OCI-LY7 (cell line): ENCODE measurements around the gene MTM1. TPM values are rescaled to one million over a fixed set of nuclear protein-coding genes. Genes with fewer than 3 reads are reported as not detected.

ENCODE experiments used
- BruUV-seq: library from RNA; stranded (reverse); fragments of 400-500 nt; replicated peaks from 2 replicates; lab custom pipeline; 2021; lab: Mats Ljungman, UMichigan
- CTCF ChIA-PET: fragments of 300-600 bp; sonication (Branson Sonifier 250); formaldehyde crosslinking; loops from one replicate; lab custom pipeline; 2022; ENCODE audit warnings: antibody characterized with exemption; ENCODE audit not compliant: unreplicated experiment; lab: Charles Lee
- POLR2A ChIA-PET: fragments of 300-600 bp; sonication (Branson Sonifier 250); formaldehyde crosslinking; loops from one replicate; lab custom pipeline; 2022; ENCODE audit warnings: antibody characterized with exemption; lab: Charles Lee
- DNase-seq: peaks from one replicate; pipeline ENCODE4 v3.0.0-alpha.2; 2015; ENCODE audit warnings: low spot score
- H2AFZ ChIP-seq: fragments of 200-600 bp; sonication (generic), shearing (Covaris generic); 2 replicates; pipeline ENCODE4 v1.6.1; 2014; ENCODE audit warnings: mild to moderate bottlenecking, antibody characterized with exemption, low read length, moderate library complexity
- H3K27ac ChIP-seq: fragments of 200-600 bp; sonication (generic); 2 replicates; pipeline ENCODE4 v1.5.1; 2014; ENCODE audit warnings: mixed run types, low read depth, mild to moderate bottlenecking, moderate library complexity, low read length, inconsistent platforms; ENCODE audit not compliant: poor library complexity, severe bottlenecking
- H3K36me3 ChIP-seq: fragments of 200-600 bp; sonication (generic); 2 replicates; pipeline ENCODE4 v1.6.1; 2014; ENCODE audit warnings: mild to moderate bottlenecking, antibody characterized with exemption, low read length, moderate library complexity, mixed read lengths; ENCODE audit not compliant: insufficient read depth
- H3K4me1 ChIP-seq: fragments of 200-600 bp; sonication (generic); 2 replicates; pipeline ENCODE4 v1.5.1; 2014; ENCODE audit warnings: mild to moderate bottlenecking, low read length; ENCODE audit not compliant: insufficient read depth, poor library complexity, severe bottlenecking
- H3K4me2 ChIP-seq: fragments of 200-600 bp; sonication (generic); 2 replicates; pipeline ENCODE4 v1.6.1; 2014; ENCODE audit warnings: mild to moderate bottlenecking, low read length
- H3K4me3 ChIP-seq: fragments of 200-600 bp; sonication (generic); 2 replicates; pipeline ENCODE4 v1.5.1; 2014; ENCODE audit warnings: mild to moderate bottlenecking, low read depth, low read length; ENCODE audit not compliant: poor library complexity, severe bottlenecking
- H3K79me2 ChIP-seq: fragments of 200-600 bp; sonication (generic); 2 replicates; pipeline ENCODE4 v1.6.1; 2016; ENCODE audit warnings: low read depth, mild to moderate bottlenecking, low read length, moderate library complexity, mixed read lengths; ENCODE audit not compliant: insufficient read depth
- H3K9me2 ChIP-seq: fragments of 200-600 bp; sonication (generic); 2 replicates; pipeline ENCODE4 v1.6.1; 2016; ENCODE audit warnings: mild to moderate bottlenecking, low read length, mixed read lengths; ENCODE audit not compliant: insufficient read depth
- H3K9me3 ChIP-seq: fragments of 200-600 bp; sonication (generic); 2 replicates; pipeline ENCODE4 v1.6.1; 2014; ENCODE audit warnings: mild to moderate bottlenecking, mixed run types, low read length, mixed read lengths
- H4K20me1 ChIP-seq: fragments of 200-600 bp; sonication (generic); 2 replicates; pipeline ENCODE4 v1.6.1; 2014; ENCODE audit warnings: mild to moderate bottlenecking, antibody characterized with exemption, low read length, moderate library complexity, mixed read lengths; ENCODE audit not compliant: insufficient read depth
- CTCF ChIP-seq: fragments of 200-600 bp; sonication (generic); conservative IDR thresholded peaks from 2 replicates; pipeline ENCODE4 v1.5.1; 2014; ENCODE audit warnings: mild to moderate bottlenecking, antibody characterized with exemption, low read length, moderate library complexity, mixed read lengths
- EZH2phosphoT487 ChIP-seq: fragments of 200-600 bp; sonication (generic); IDR thresholded peaks from 2 replicates; pipeline ENCODE4 v1.6.1; 2018; ENCODE audit warnings: low read depth, borderline replicate concordance, mild to moderate bottlenecking, mixed run types, antibody characterized with exemption, low read length, moderate library complexity, mixed read lengths
- intact Hi-C: fragments of 100-400 bp; cut with micrococcal nuclease; formaldehyde crosslinking; loops from one replicate; pipeline ENCODE4 v1.10.0; 2022; ENCODE audit not compliant: unreplicated experiment
- total RNA-seq, 2 experiments: library from RNA; depleted of rRNA in 1 of 2; stranded (reverse); fragments of >200 nt in 1 of 2; shearing (Covaris generic) in 1 of 2; gene quantifications; 2 replicates each; pipeline ENCODE4 v1.2.3, GENCODE V29; 2014 to 2022

Gene MTM1
- total RNA-seq, 2 experiments from 2014 or later = 6.0 to 19.7 TPM

GRCh38 chrX:150642423-150642822, 74.0 kb downstream of the MTM1 start:
- intact Hi-C loops = no loop called here
- DNase-seq = no peak
- POLR2A ChIA-PET = no interaction called here

GRCh38 chrX:150643271-150643670, 74.8 kb downstream of the MTM1 start:
- Histone ChIP-seq H3K4me1 (no peaks in the 10 kb centered on the region), H3K36me3 (no peaks in the 10 kb centered on the region), H3K9me2 (no peaks in the 10 kb centered on the region), H3K4me2 (no peak overlapping the region), H4K20me1 (no peaks in the 10 kb centered on the region), H3K9me3 (no peaks in the 10 kb centered on the region), H3K4me3 (no peak overlapping the region), H2AFZ (no peak overlapping the region), H3K79me2 (no peaks in the 10 kb centered on the region), H3K27ac (no peak overlapping the region)
- CTCF ChIA-PET = no interaction called here
- intact Hi-C loops = no loop called here
- no TSS peak for BruUV-seq
- POLR2A ChIA-PET = no interaction called here
- TF ChIP-seq EZH2phosphoT487 (no peak), CTCF (peak; percentile 49)
- no peak for DNase-seq

More at GRCh38 chrX:150642423-150642822, 74.0 kb downstream of the MTM1 start:
- no peaks in the 10 kb centered on the region for H4K20me1 ChIP-seq
- no peak overlapping the region for H3K4me3 ChIP-seq
- H3K27ac ChIP-seq = no peak overlapping the region
- CTCF ChIA-PET = no interaction called here
- H3K79me2 ChIP-seq = no peaks in the 10 kb centered on the region
- no peak overlapping the region for H2AFZ ChIP-seq
- H3K9me3 ChIP-seq = no peaks in the 10 kb centered on the region
- no peaks in the 10 kb centered on the region for H3K36me3 ChIP-seq
- H3K9me2 ChIP-seq = no peaks in the 10 kb centered on the region
- TF ChIP-seq CTCF (no peak), EZH2phosphoT487 (no peak)
- H3K4me2 ChIP-seq = no peak overlapping the region
- H3K4me1 ChIP-seq = no peaks in the 10 kb centered on the region
- no TSS peak for BruUV-seq

GRCh38 chrX:150643958-150644357, 75.5 kb downstream of the MTM1 start:
- POLR2A ChIA-PET = no interaction called here
- CTCF ChIA-PET = no interaction called here
- Histone ChIP-seq H3K9me3 (no peaks in the 10 kb centered on the region), H3K4me2 (no peak overlapping the region), H3K27ac (no peak overlapping the region), H2AFZ (no peak overlapping the region), H3K36me3 (no peaks in the 10 kb centered on the region), H3K79me2 (no peaks in the 10 kb centered on the region), H4K20me1 (no peaks in the 10 kb centered on the region), H3K9me2 (no peaks in the 10 kb centered on the region), H3K4me3 (no peak overlapping the region), H3K4me1 (no peaks in the 10 kb centered on the region)
- intact Hi-C loops = no loop called here
- no peak for TF ChIP-seq CTCF
- no peak for TF ChIP-seq EZH2phosphoT487
- no peak for DNase-seq
- BruUV-seq = no TSS peak
